Measurements from ENCODE around the gene SPO11.

GRCh38 chr20:57361517-57361916 lies 31.9 kb downstream of the SPO11 start:
- TF ChIP-seq, protein P1, sequence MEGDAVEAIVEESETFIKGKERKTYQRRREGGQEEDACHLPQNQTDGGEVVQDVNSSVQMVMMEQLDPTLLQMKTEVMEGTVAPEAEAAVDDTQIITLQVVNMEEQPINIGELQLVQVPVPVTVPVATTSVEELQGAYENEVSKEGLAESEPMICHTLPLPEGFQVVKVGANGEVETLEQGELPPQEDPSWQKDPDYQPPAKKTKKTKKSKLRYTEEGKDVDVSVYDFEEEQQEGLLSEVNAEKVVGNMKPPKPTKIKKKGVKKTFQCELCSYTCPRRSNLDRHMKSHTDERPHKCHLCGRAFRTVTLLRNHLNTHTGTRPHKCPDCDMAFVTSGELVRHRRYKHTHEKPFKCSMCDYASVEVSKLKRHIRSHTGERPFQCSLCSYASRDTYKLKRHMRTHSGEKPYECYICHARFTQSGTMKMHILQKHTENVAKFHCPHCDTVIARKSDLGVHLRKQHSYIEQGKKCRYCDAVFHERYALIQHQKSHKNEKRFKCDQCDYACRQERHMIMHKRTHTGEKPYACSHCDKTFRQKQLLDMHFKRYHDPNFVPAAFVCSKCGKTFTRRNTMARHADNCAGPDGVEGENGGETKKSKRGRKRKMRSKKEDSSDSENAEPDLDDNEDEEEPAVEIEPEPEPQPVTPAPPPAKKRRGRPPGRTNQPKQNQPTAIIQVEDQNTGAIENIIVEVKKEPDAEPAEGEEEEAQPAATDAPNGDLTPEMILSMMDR (IDR thresholded peaks at IDR 0.05; ENCODE audit: low read depth, low read length, poor library complexity, severe bottlenecking), result no peak
- no peak for TF ChIP-seq EZH2phosphoT487 (IDR thresholded peaks at IDR 0.05; ENCODE audit: borderline replicate concordance, low read length)
